SK-N-SH treated with all-trans-retinoic acid at 6 μM for 48 hours (cell line): Measurements from ENCODE around the gene PASK.

Experiments
- ARNTL ChIP-seq: fragments of 450-650 bp; formaldehyde crosslinking; IDR thresholded peaks from 2 replicates; pipeline ENCODE4 v1.5.0; 2020; ENCODE audit warnings: low read depth, mild to moderate bottlenecking, moderate library complexity, borderline replicate concordance
- BACH2 ChIP-seq: fragments of 250-450 bp; sonication (Bioruptor Pico); IDR thresholded peaks from 2 replicates; pipeline ENCODE4 v1.9.0; 2021; ENCODE audit warnings: mild to moderate bottlenecking, borderline replicate concordance
- CSDC2 ChIP-seq: fragments of 250-450 bp; sonication (Bioruptor Pico); IDR thresholded peaks from 2 replicates; pipeline ENCODE4 v1.5.0; 2020; ENCODE audit warnings: mild to moderate bottlenecking, moderate library complexity
- ESRRG ChIP-seq: fragments of 250-450 bp; sonication (Bioruptor Pico); IDR thresholded peaks from 2 replicates; pipeline ENCODE4 v1.6.1; 2021; ENCODE audit warnings: mild to moderate bottlenecking
- OSR1 ChIP-seq: fragments of 250-450 bp; sonication (Bioruptor Pico); IDR thresholded peaks from 2 replicates; pipeline ENCODE4 v1.8.0; 2022; ENCODE audit warnings: moderate library complexity, mild to moderate bottlenecking, inconsistent platforms
- PATZ1 ChIP-seq: fragments of 250-450 bp; sonication (Bioruptor Pico); IDR thresholded peaks from 2 replicates; pipeline ENCODE4 v1.8.0; 2020; ENCODE audit warnings: mild to moderate bottlenecking, moderate library complexity, borderline replicate concordance
- POU6F1 ChIP-seq: fragments of 250-450 bp; sonication (Bioruptor Pico); IDR thresholded peaks from 2 replicates; pipeline ENCODE4 v1.8.0; 2021; ENCODE audit warnings: low read depth, mild to moderate bottlenecking, moderate library complexity, borderline replicate concordance
- RARB ChIP-seq: fragments of 250-450 bp; sonication (Bioruptor Pico); IDR thresholded peaks from 2 replicates; pipeline ENCODE4 v1.8.0; 2021; ENCODE audit warnings: mild to moderate bottlenecking, moderate library complexity
- SNAI2 ChIP-seq: fragments of 250-450 bp; sonication (Bioruptor Pico); IDR thresholded peaks from 2 replicates; pipeline ENCODE4 v1.5.0; 2020; ENCODE audit warnings: mild to moderate bottlenecking, moderate library complexity
- TCF4 ChIP-seq: fragments of 250-450 bp; sonication (Bioruptor Pico); IDR thresholded peaks from 2 replicates; pipeline ENCODE4 v1.8.0; 2021; ENCODE audit warnings: mild to moderate bottlenecking, moderate library complexity, borderline replicate concordance
- TSHZ2 ChIP-seq: fragments of 250-450 bp; sonication (Bioruptor Pico); IDR thresholded peaks from 2 replicates; pipeline ENCODE4 v1.5.0; 2020; ENCODE audit warnings: mild to moderate bottlenecking, moderate library complexity
- ZFP30 ChIP-seq: fragments of 450-650 bp; formaldehyde crosslinking; IDR thresholded peaks from 2 replicates; pipeline ENCODE4 v1.5.0; 2022; ENCODE audit warnings: mild to moderate bottlenecking, moderate library complexity
- TF ChIP-seq, protein P1 (sequence below): fragments of 250-450 bp; sonication (Bioruptor Pico); IDR thresholded peaks from 2 replicates; pipeline ENCODE4 v1.5.1; 2020; ENCODE audit warnings: low read depth, mild to moderate bottlenecking, moderate library complexity

- TF ChIP-seq RARB (no peak), BACH2 (CRISPR knock-in tag) (no peak), TSHZ2 (CRISPR knock-in tag) (no peak), SNAI2 (CRISPR knock-in tag) (no peak), CSDC2 (CRISPR knock-in tag) (no peak), ZFP30 (CRISPR knock-in tag) (no peak), POU6F1 (no peak), OSR1 (CRISPR knock-in tag) (no peak), TCF4 (CRISPR knock-in tag) (no peak), PATZ1 (CRISPR knock-in tag) (no peak), ARNTL (CRISPR knock-in tag) (no peak), ESRRG (no peak)
- TF ChIP-seq, protein P1, sequence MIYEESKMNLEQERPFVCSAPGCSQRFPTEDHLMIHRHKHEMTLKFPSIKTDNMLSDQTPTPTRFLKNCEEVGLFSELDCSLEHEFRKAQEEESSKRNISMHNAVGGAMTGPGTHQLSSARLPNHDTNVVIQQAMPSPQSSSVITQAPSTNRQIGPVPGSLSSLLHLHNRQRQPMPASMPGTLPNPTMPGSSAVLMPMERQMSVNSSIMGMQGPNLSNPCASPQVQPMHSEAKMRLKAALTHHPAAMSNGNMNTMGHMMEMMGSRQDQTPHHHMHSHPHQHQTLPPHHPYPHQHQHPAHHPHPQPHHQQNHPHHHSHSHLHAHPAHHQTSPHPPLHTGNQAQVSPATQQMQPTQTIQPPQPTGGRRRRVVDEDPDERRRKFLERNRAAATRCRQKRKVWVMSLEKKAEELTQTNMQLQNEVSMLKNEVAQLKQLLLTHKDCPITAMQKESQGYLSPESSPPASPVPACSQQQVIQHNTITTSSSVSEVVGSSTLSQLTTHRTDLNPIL (CRISPR knock-in tag): no peak
Measured at GRCh38 chr2:241091201-241091600, 58.1 kb downstream of the PASK start.
